ENCODE results near the gene KRTAP2-3. TPM values are rescaled to one million over a fixed set of nuclear protein-coding genes. Genes with fewer than 3 reads are reported as not detected.

KRTAP2-3 gene
- total and polyA plus RNA-seq, 12 donors: not detected

DNA sequence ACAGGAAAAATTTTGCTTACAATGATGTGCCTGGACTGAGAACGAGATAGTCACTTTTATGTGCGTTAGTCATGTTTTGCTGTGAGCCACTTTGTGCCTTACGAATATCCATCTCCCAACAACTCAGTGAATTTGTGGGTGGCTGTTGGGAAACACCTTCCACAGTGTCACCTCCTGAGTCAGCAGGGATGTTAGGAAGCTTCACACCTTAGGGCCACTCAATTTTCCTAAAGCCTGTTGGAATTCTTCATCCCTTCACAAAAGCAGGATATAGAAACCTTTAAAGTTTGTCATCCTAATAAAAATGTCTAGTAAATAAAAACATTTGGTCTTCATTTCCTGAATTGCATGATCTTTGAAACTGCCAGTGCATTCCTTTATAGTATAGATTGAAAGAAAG is 46.7 kb downstream of the KRTAP2-3 start:
- Histone ChIP-seq H3K4me3 (no peak overlapping the region), H3K27ac (no peak overlapping the region), H3K27me3 (no peaks in the 10 kb centered on the region), H3K9me3 (replicated peaks in 1 of 3) (no peaks in the 10 kb centered on the region), H3K4me1 (replicated peaks in 1 of 2) (no peaks in the 10 kb centered on the region), H3K36me3 (replicated peaks in 1 of 2) (no peaks in the 10 kb centered on the region)
- WGBS, 4 donors: 78 to 89% (median 81%) methylated on average over 3 of the region's 3 CpGs
- no peak for DNase-seq
- intact Hi-C loops (cut with DNase I): no loop called here
- no peak for TF ChIP-seq CTCF (IDR thresholded peaks at IDR 0.05)
- TF ChIP-seq POLR2A (IDR thresholded peaks at IDR 0.05): no peak

DNA sequence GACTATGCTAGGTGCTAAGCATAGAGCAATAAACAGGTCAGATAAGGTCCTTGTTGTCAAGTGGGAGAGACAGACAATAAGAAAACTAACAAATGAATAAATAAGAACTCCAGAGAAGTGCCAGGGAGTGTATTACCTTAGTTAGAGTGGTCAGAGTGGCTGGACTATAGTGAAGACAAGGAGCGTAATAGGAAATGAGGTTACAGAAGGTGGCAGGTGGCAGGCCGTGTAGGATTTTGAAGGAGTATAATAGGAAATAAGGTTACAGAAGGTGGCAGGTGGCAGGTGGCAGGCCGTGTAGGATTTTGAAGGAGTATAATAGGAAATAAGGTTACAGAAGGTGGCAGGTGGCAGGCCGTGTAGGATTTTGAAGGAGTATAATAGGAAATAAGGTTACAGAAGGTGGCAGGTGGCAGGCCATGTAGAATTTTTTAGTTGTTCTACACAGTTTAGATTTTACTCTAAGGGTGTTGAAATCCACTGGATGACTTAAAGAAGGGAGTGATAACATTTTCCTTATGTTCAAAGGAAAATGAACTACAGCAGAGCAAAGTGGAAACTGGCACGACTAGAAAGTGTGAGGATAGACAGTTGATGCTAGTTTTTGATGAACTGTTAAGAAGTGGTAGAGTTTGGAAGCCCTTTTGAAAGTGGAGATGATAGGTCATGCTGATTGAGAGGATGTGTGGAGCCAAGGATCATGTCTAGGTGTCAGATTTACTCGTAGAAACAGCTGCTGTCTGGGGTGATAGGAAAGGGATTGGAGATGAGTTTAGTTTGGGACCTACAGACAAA is 47.4 kb downstream of the KRTAP2-3 start:
- no peaks in the 10 kb centered on the region for H3K36me3 ChIP-seq (replicated peaks in 1 of 2)
- H3K9me3 ChIP-seq (replicated peaks in 1 of 3): no peaks in the 10 kb centered on the region
- no peaks in the 10 kb centered on the region for H3K4me1 ChIP-seq (replicated peaks in 1 of 2)
- H3K27me3 ChIP-seq: no peaks in the 10 kb centered on the region
- H3K27ac ChIP-seq: no peak overlapping the region
- intact Hi-C loops (cut with DNase I): no loop called here
- H3K4me3 ChIP-seq: no peak overlapping the region
- whole genome bisulfite sequencing, 4 donors: 67 to 84% (median 73%) methylated on average over 6 of the region's 6 CpGs
- TF ChIP-seq POLR2A (IDR thresholded peaks at IDR 0.05) (no peak), CTCF (IDR thresholded peaks at IDR 0.05) (no peak)
- no peak for DNase-seq

GRCh38 chr17:41010441-41010840 is 49.5 kb downstream of the KRTAP2-3 start:
- Histone ChIP-seq H3K36me3 (replicated peaks in 1 of 2) (no peaks in the 10 kb centered on the region), H3K27ac (no peak overlapping the region), H3K4me1 (replicated peaks in 1 of 2) (no peaks in the 10 kb centered on the region), H3K9me3 (replicated peaks in 1 of 3) (no peaks in the 10 kb centered on the region), H3K4me3 (no peak overlapping the region), H3K27me3 (no peaks in the 10 kb centered on the region)
- DNase-seq: no peak
- TF ChIP-seq POLR2A (IDR thresholded peaks at IDR 0.05): no peak
- no peak for TF ChIP-seq CTCF (IDR thresholded peaks at IDR 0.05)
- intact Hi-C loops (cut with DNase I): no loop called here

- Histone ChIP-seq H3K36me3 (replicated peaks in 1 of 2) (no peaks in the 10 kb centered on the region), H3K9me3 (replicated peaks in 1 of 3) (no peaks in the 10 kb centered on the region), H3K4me3 (no peak overlapping the region), H3K27ac (no peak overlapping the region), H3K27me3 (no peaks in the 10 kb centered on the region), H3K4me1 (replicated peaks in 1 of 2) (no peaks in the 10 kb centered on the region)
- intact Hi-C loops (cut with DNase I): no loop called here
- 72 to 90% (median 79%) methylated on average over 1 of the region's 1 CpG for WGBS, 4 donors
- DNase-seq: no peak
- TF ChIP-seq CTCF (IDR thresholded peaks at IDR 0.05) (no peak), POLR2A (IDR thresholded peaks at IDR 0.05) (no peak)
These were observed 50.0 kb downstream of the KRTAP2-3 start for GRCh38 chr17:41009936-41010335.
